ENCODE measurements around the gene YOD1.
A peak's percentile ranks its signal among the peaks of the same experiment; 100 is the strongest.

The YOD1 gene

DNA sequence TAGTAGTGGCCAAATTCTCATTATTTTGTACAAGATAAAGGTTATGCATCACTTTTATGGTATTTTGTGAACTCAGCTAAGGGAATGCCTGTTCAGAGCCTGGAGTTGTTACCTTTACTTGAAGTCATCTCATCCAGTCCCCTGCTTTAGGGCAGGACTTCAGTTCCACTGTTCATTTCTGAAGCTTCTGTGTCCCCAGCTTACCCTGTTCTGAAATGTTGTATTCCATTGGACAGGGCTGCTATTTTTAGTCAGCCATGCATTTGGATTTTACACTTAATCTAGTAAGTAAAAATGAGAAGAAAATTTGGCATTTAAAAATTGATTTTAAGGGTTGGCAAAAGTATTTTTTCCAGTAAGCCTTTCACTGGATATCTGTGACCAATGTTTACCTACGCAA lies 26.0 kb upstream of the YOD1 start:
- Mint-ChIP-seq H3K36me3 (ENCODE audit: low read depth) (no peaks in the 10 kb centered on the region), H3K9me3 (no peaks in the 10 kb centered on the region), H3K27me3 (ENCODE audit: low read depth, poor library complexity) (peaks cover 9% of the 10 kb centered on the region), H3K4me1 (peaks cover 13% of the 10 kb centered on the region), H3K4me3 (no peak overlapping the region), H3K27ac (no peak overlapping the region)
- TF ChIP-seq, protein P1, sequence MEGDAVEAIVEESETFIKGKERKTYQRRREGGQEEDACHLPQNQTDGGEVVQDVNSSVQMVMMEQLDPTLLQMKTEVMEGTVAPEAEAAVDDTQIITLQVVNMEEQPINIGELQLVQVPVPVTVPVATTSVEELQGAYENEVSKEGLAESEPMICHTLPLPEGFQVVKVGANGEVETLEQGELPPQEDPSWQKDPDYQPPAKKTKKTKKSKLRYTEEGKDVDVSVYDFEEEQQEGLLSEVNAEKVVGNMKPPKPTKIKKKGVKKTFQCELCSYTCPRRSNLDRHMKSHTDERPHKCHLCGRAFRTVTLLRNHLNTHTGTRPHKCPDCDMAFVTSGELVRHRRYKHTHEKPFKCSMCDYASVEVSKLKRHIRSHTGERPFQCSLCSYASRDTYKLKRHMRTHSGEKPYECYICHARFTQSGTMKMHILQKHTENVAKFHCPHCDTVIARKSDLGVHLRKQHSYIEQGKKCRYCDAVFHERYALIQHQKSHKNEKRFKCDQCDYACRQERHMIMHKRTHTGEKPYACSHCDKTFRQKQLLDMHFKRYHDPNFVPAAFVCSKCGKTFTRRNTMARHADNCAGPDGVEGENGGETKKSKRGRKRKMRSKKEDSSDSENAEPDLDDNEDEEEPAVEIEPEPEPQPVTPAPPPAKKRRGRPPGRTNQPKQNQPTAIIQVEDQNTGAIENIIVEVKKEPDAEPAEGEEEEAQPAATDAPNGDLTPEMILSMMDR (IDR thresholded peaks at IDR 0.05) = no peak
- no peak for DNase-seq

DNA sequence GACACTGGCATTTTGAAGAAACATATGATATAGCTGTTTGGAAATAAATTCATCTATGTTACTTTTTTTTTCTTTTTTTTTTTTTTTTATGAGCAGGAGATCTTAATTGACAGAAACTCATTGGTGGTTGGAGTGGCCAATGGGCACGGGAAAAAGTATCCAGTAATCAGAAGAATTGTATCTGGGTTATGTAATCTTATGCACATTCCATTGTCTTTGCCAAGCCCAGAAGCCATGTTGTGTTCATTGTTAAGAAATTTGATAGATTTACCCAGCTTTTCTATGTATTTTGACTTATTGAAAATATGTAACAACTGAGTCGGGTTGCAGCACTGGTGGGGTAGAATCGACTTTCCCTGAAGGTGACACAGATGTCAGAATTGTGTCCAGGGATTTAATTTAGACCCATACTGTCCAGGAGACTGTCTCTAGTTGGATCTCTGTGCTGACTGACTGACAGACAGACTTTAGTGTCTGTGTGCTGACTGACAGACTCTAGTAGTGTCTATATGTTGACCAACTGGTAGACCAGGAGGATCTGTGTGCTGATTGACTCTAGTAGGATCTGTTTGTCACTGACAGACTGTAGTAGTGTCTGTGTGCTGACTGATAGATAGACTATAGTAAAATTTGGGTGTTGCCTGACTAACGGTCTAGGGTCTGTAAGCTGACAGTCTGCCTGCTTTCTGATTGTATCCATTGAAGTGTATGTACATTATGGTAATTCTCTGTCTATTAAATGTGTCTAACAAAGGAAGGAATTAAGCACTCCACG lies 25.4 kb upstream of the YOD1 start:
- no peaks in the 10 kb centered on the region for H3K36me3 Mint-ChIP-seq (ENCODE audit: low read depth)
- H3K4me1 Mint-ChIP-seq = peaks cover 19% of the 10 kb centered on the region
- no peaks in the 10 kb centered on the region for H3K9me3 Mint-ChIP-seq
- TF ChIP-seq, protein P1 (IDR thresholded peaks at IDR 0.05) = no peak
- H3K27ac Mint-ChIP-seq = no peak overlapping the region
- H3K4me3 Mint-ChIP-seq = no peak overlapping the region
- DNase-seq = no peak
- peaks cover 9% of the 10 kb centered on the region for H3K27me3 Mint-ChIP-seq (ENCODE audit: low read depth, poor library complexity)

- H3K9me3 Mint-ChIP-seq = no peaks in the 10 kb centered on the region
- no peak for DNase-seq
These were observed 23.2 kb upstream of the YOD1 start for GRCh38 chr1:207073906-207074820.

GRCh38 chr1:207072233-207072632 lies 21.2 kb upstream of the YOD1 start:
- DNase-seq = peak; percentile 18
- Mint-ChIP-seq H3K4me1 (peaks cover 43% of the 10 kb centered on the region), H3K27me3 (ENCODE audit: low read depth, poor library complexity) (peaks cover 7% of the 10 kb centered on the region), H3K4me3 (no peak overlapping the region), H3K27ac (peak overlapping the region; percentile 58), H3K36me3 (ENCODE audit: low read depth) (peaks cover 7% of the 10 kb centered on the region), H3K9me3 (no peaks in the 10 kb centered on the region)
- TF ChIP-seq, protein P1 (IDR thresholded peaks at IDR 0.05) = no peak

More at GRCh38 chr1:207073906-207074820, 23.2 kb upstream of the YOD1 start:
- TF ChIP-seq, protein P1 (IDR thresholded peaks at IDR 0.05) = no peak
- Mint-ChIP-seq H3K4me1 (peaks cover 33% of the 10 kb centered on the region), H3K27ac (no peak overlapping the region), H3K36me3 (ENCODE audit: low read depth) (peaks cover 3% of the 10 kb centered on the region), H3K27me3 (ENCODE audit: low read depth, poor library complexity) (peaks cover 4% of the 10 kb centered on the region), H3K4me3 (no peak overlapping the region)

DNA sequence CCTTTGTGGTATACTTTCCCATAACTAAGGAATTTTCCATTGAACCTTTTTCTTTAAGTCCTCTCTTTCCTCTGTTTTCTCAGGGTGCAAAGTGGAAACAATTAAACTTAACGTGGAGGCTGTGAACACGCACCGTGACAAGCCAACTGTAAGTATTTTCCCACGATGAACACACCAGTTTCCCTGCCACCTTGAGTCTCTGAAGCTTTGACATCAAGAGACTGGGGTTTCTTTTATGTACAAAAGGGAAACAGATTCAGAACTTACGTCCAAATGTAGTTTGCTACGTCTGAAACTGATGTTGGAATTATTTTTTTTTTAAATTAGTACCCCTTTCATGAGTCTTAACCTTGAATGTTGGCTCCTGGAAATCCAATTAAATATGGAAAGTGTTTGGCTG lies 20.4 kb upstream of the YOD1 start:
- TF ChIP-seq, protein P1 (IDR thresholded peaks at IDR 0.05) = no peak
- no peaks in the 10 kb centered on the region for H3K9me3 Mint-ChIP-seq
- peaks cover 46% of the 10 kb centered on the region for H3K4me1 Mint-ChIP-seq
- peaks cover 7% of the 10 kb centered on the region for H3K36me3 Mint-ChIP-seq (ENCODE audit: low read depth)
- H3K27me3 Mint-ChIP-seq (ENCODE audit: low read depth, poor library complexity) = peaks cover 7% of the 10 kb centered on the region
- H3K27ac Mint-ChIP-seq = no peak overlapping the region
- DNase-seq = no peak
- no peak overlapping the region for H3K4me3 Mint-ChIP-seq
